IPS-18c (cell line): ENCODE data around the gene ACSL4.
"Not testable (repeated sequence)": the region's sequence is repeated elsewhere in the genome, so short reads cannot be mapped to it uniquely, and the experiment has no call there.

Experiments used
- H3K4me3 ChIP-seq: 2 replicates; pipeline ENCODE4 v1.7.0; 2013; ENCODE audit warnings: low read depth, mild to moderate bottlenecking, low read length, moderate library complexity; ENCODE audit not compliant: insufficient read depth
- H3K9me3 ChIP-seq: one replicate; pipeline ENCODE4 v1.6.1; 2013; ENCODE audit warnings: mild to moderate bottlenecking, low read length, moderate library complexity; ENCODE audit not compliant: control insufficient read depth, insufficient read depth

Gene ACSL4

DNA sequence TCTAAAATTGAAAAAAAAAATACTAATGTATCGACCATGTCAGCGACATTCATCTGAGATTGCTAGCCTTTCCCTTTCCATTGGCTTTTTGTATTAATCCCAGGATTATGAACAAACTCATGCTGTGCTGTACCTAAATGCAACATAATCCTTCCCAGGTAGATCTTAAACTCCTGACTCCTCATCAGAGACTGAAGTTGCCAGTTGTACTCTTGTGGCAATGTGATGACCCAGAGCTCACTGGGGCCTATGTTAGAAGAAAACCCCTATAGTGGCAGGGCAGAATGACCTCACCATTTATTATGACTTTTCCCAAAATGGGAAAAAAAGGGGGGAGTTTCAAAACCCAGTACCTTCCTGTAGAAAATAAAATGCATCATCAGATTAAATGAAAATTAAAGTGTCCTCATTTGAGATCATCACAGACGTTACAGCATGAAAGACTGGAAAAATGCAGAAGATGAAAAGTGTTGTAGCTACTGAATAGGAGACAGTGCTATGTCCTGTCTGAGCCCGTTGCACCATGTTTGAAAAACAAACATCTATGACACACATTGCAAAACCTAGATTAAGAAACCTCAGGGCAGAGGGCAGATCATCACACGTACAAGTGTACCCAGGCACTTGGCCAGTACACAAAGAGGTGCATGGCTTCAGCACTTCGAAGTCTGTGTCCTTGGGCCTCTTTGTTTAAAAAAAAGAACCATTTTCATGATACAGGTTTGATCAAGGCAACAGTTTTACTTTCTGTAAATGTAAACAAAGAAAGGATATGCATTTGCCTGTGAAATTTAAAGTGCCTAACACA, 6.8 kb upstream of the ACSL4 start:
- H3K4me3 ChIP-seq: no peak overlapping the region
- H3K9me3 ChIP-seq: no peaks in the 10 kb centered on the region

DNA sequence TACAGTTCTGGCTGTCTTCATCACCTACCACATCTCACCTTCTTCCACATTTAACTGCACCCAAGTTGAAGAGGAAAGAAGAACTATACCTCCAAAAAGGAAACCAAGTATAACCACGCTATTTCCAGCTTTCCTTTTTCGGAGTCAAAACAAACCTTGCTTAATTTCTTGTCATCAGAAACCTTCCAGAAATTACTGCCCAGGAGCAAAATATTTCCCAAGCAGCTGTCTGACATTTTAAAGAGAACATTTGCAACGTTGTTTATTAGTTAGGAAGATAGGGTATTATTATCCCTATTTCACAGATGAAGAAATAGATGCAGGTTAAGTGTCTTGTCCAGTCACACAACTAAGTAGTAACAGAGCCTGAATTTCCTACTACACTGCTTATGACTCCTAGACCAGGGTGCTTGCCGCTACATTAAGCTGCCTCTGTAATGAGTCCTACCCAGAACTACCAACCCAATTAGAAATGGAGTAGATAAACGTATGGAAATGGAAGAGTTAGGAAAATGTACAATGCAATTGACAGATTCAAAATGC, 2.2 kb upstream of the ACSL4 start:
- no peaks in the 10 kb centered on the region for H3K9me3 ChIP-seq
- H3K4me3 ChIP-seq: no peak overlapping the region

- peak overlapping the region; percentile 50 for H3K4me3 ChIP-seq
- no peaks in the 10 kb centered on the region for H3K9me3 ChIP-seq
Measured at GRCh38 chrX:109733613-109734083, 591 bp upstream of the ACSL4 start.

DNA sequence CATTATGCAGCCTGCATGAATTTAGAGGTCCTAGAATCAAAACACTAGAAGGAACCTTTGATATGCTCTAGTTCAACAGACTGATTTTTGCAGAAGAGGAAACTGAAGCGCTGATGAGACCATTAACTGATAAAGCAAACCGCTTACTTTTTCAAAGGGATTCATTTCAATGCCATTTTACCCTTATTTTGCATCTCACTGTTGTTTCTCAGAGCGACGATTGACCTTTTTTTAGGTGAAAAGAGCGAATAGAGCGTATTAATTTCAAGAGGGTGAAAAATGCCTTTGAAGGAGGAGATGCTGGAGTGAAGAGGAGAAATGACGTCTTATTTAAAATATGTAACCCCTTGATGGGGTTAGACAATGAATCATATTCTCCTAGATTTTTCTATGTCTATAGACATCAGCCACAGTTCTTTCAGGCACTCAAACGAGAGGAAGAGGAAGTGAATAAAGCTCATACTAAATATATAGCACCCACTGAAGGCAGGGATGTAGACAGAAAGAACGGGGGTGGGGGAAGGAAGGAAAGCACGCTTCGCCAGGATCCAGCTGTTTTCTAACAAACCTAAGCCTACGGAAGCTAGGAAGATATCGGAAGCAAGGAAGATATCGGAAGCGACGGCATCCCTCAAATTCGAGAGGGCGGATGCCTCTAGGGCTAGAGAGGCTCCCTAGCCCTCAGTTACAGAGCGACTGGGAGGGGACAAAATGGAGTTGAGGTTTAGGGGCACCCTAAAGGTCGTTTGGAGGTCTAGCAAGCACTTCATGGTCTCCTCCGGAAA, 848 bp downstream of the ACSL4 start:
- H3K4me3 ChIP-seq: peak overlapping the region; percentile 91
- H3K9me3 ChIP-seq: no peaks in the 10 kb centered on the region

DNA sequence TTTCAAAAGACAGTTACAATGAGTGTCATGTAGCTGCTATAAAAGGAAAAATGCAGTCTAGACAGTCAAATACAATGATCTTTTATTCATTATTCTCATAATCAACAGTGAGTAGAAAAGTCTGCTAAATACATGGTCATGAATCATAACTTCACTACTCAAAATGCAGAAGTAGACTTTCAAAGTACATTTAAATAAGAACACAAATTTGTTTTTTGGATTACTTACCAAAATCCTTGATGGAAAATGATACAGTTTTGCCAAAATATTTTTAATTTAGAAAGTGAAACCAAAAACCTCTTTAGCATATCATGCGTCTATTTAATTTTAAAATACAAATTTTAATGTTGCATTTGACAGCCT, 4.9 kb downstream of the ACSL4 start:
- H3K9me3 ChIP-seq: no peaks in the 10 kb centered on the region
- H3K4me3 ChIP-seq: no peak overlapping the region

DNA sequence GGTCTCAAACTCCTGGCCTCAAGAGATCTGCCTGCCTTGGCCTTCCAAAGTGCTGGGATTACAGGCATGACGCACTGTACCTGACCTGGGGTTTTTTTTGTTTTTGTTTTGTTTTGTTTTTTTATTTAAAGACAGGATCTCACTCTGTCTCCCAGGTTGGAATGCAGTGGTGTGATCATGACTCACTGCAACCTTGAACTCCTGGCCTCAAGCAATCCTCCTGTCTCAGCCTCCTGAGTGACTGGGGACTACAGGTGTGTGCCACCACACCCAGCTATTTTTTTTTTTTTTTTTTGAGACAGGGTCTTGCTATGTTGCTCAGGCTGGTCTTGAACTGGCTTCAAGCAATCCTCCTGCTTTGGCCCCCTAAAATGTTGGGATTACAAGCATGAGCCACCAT, 8.1 kb downstream of the ACSL4 start:
- H3K9me3 ChIP-seq, H3K4me3 ChIP-seq: not testable (repeated sequence)

DNA sequence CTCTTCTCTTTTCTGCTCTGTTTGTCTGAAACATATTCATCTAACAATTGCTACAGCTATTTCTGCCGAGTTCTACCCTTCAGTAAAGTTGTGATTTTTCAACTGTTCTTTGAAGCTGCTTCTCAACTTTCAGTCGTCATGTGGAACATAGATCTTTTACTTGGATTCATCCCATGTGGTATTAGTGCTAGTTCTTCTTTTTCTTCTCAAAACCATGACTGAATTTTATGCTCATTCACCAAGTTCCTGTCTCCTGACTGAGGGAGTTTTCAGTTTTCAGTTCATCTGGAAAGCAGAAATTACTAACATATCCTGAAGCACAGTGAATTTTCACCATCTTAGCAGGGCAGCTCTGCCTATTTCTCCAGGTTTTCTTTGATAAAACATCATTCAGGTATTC, 12.1 kb downstream of the ACSL4 start:
- peaks cover 2% of the 10 kb centered on the region for H3K9me3 ChIP-seq
- no peak overlapping the region for H3K4me3 ChIP-seq

GRCh38 chrX:109719264-109719663, 13.8 kb downstream of the ACSL4 start:
- Histone ChIP-seq H3K4me3 (no peak overlapping the region), H3K9me3 (peaks cover 2% of the 10 kb centered on the region)

- peaks cover 2% of the 10 kb centered on the region for H3K9me3 ChIP-seq
- H3K4me3 ChIP-seq: no peak overlapping the region
Measured at GRCh38 chrX:109716431-109717028, 16.5 kb downstream of the ACSL4 start.

DNA sequence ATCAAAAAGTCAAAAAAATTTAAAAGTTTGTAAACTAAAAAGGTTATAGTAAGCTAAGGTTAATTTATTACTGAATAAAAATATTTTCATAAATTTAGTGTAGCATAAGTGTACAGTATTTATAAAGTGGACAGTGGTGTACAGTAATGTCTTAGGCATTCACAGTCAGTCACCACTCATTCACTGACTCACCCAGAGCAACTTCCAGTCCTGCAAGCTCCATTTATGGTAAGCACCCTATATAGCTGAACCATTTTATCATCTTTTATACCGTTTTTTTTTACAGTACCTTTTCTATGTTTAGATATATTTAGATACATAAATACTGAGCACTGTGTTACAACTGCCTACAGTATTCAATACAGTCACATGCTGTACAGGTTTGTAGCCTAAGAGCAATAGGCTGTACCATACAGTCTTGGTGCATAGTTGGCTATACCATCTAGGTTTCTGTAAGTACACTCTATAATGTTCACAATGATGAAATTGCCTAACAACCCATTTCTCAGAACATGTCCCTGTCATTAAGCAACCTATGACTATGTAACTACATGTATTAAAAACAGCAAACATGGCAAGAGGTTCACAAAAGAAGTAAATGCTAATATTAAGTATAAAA, 18.6 kb downstream of the ACSL4 start:
- no peaks in the 10 kb centered on the region for H3K9me3 ChIP-seq
- no peak overlapping the region for H3K4me3 ChIP-seq

GRCh38 chrX:109710181-109710580, 22.9 kb downstream of the ACSL4 start:
- Histone ChIP-seq H3K4me3 (no peak overlapping the region), H3K9me3 (no peaks in the 10 kb centered on the region)

GRCh38 chrX:109709129-109709631, 23.9 kb downstream of the ACSL4 start:
- H3K4me3 ChIP-seq: no peak overlapping the region
- no peaks in the 10 kb centered on the region for H3K9me3 ChIP-seq

DNA sequence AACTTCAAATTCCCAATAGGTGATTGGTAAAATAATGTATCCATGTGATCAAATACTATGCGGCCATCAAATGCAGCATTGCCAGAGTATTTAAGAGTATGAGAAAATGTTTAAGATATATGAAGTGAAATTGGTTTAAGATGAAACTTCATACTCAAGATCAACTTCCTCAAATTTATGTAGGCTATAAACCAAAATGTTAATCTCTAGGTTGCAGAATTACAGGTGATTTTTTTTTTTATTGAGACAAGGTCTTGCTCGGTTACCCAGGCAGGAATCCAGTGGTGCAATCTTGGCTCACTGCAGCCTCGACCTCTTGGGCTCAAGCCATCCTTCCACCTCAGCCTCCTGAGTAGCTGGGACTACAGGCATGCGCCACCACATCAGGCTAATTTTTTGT, 25.3 kb downstream of the ACSL4 start:
- H3K9me3 ChIP-seq: no peaks in the 10 kb centered on the region
- no peak overlapping the region for H3K4me3 ChIP-seq

- Histone ChIP-seq H3K4me3 (no peak overlapping the region), H3K9me3 (no peaks in the 10 kb centered on the region)
Measured at GRCh38 chrX:109707319-109707718, 25.7 kb downstream of the ACSL4 start.

- no peak overlapping the region for H3K4me3 ChIP-seq
- no peaks in the 10 kb centered on the region for H3K9me3 ChIP-seq
Measured at GRCh38 chrX:109704563-109704962, 28.5 kb downstream of the ACSL4 start.

- Histone ChIP-seq H3K9me3 (no peaks in the 10 kb centered on the region), H3K4me3 (no peak overlapping the region)
Measured at GRCh38 chrX:109697855-109698254, 35.2 kb downstream of the ACSL4 start.

DNA sequence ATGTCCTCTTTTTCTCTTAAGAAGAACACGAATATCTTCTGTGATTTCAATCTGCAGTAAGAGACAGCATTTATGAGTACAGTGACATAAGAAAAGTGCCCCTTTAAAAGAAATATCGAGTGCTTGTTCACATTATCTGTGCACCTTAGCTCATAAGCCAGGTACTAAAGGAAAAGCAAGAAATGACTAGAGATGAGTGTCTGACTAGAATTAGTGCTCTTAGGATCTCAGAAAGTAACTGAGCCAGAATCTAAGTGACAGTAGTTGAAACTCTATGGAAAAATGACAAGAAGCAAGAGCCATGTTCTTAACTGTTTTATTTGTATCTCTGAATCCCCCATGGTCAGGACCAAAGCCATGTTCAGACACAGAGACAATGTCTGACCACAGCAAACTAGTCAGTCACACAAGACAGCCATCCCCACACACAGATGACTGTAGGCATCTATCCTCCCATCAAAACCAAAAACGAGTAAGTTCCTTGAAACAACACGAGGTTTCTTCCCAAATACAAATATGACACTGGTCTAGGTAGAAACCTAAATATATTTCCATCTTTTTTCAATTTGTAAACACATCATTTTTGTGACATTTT, 36.8 kb downstream of the ACSL4 start:
- Histone ChIP-seq H3K4me3 (no peak overlapping the region), H3K9me3 (no peaks in the 10 kb centered on the region)
